GM12878 (cell line): ENCODE measurements around the gene GJB1. TPM values are rescaled to one million over a fixed set of nuclear protein-coding genes. Genes with fewer than 3 reads are reported as not detected.

Experiments used
- ATAC-seq: fragments of 200-7000 bp; cut with Tn5 transposase; 3 replicates; pipeline ENCODE4 v1.9.1; 2020; ENCODE audit warnings: mild to moderate bottlenecking, moderate library complexity
- BruUV-seq: library from RNA; stranded (reverse); fragments of 400-500 nt; replicated peaks from 2 replicates; lab custom pipeline; 2021; lab: Mats Ljungman, UMichigan
- CTCF ChIA-PET: fragments of 300-600 bp; sonication (Branson Sonifier 250); formaldehyde crosslinking; extraction: SDS; loops from one replicate; lab custom pipeline; 2021; ENCODE audit warnings: inconsistent platforms; lab: Yijun Ruan, JAX
- POLR2A ChIA-PET: fragments of 350-600 bp; formaldehyde crosslinking; extraction: SDS; loops from one replicate; lab custom pipeline; 2021; ENCODE audit warnings: inconsistent platforms; lab: Charles Lee
- RAD21 ChIA-PET: fragments of 300-600 bp; sonication (Branson Sonifier 250); formaldehyde crosslinking; loops from one replicate; lab custom pipeline; 2023; ENCODE audit warnings: antibody characterized with exemption; ENCODE audit not compliant: unreplicated experiment; lab: Charles Lee
- SMC1A ChIA-PET: fragments of 300-600 bp; sonication (Branson Sonifier 250); formaldehyde crosslinking; loops from one replicate; lab custom pipeline; 2023; ENCODE audit not compliant: unreplicated experiment, uncharacterized antibody; lab: Charles Lee
- DNase-seq: peaks from one replicate; pipeline ENCODE4 v3.0.0-alpha.2; 2011; ENCODE audit warnings: low read depth, low spot score
- FAIRE-seq: peaks from 3 replicates; lab custom pipeline; 2011; peaks lifted over from hg19 to GRCh38; lab: Jason Lieb, UNC
- H2AFZ ChIP-seq: 2 replicates; pipeline ENCODE4 v1.6.0; 2011; ENCODE audit warnings: low read depth, low read length, control low read depth; ENCODE audit not compliant: control insufficient read depth
- H3K27ac ChIP-seq: 2 replicates; pipeline ENCODE4 v1.5.1; 2011; ENCODE audit warnings: control low read depth; ENCODE audit not compliant: control insufficient read depth, insufficient read depth
- H3K27me3 ChIP-seq, 2 experiments: replicated peaks in 1 of 2; 2 replicates each; pipeline versions ENCODE4 v1.6.0 to v1.6.1; 2011; ENCODE audit warnings: low read length in 1 of 2; ENCODE audit not compliant: control insufficient read depth in 2 of 2, insufficient read depth in 2 of 2
- H3K36me3 ChIP-seq, 2 experiments: 2 replicates each; pipeline ENCODE4 v1.5.1; 2011; ENCODE audit warnings: low read length in 1 of 2; ENCODE audit not compliant: control insufficient read depth in 2 of 2, insufficient read depth in 2 of 2
- H3K4me1 ChIP-seq: 2 replicates; pipeline ENCODE4 v1.6.1; 2011; ENCODE audit warnings: mild to moderate bottlenecking, low read length, moderate library complexity, mixed read lengths; ENCODE audit not compliant: control insufficient read depth, insufficient read depth
- H3K4me2 ChIP-seq: 2 replicates; pipeline ENCODE4 v1.6.0; 2011; ENCODE audit warnings: control low read depth; ENCODE audit not compliant: control insufficient read depth, insufficient read depth
- H3K4me3 ChIP-seq: fragments of 200-600 bp; sonication (generic); 2 replicates; pipeline ENCODE4 v1.5.1; 2016
- H3K79me2 ChIP-seq: 2 replicates; pipeline ENCODE4 v1.6.0; 2011; ENCODE audit warnings: low read length; ENCODE audit not compliant: control insufficient read depth, insufficient read depth
- H3K9ac ChIP-seq: 2 replicates; pipeline ENCODE4 v1.8.0; 2011; ENCODE audit warnings: low read length, control low read depth, mixed read lengths; ENCODE audit not compliant: control insufficient read depth, insufficient read depth
- H3K9me3 ChIP-seq: replicated peaks from 3 replicates; pipeline ENCODE4 v1.5.1; 2011; ENCODE audit warnings: mild to moderate bottlenecking, low read length; ENCODE audit not compliant: control insufficient read depth, insufficient read depth
- H4K20me1 ChIP-seq: 2 replicates; pipeline ENCODE4 v1.6.0; 2011; ENCODE audit not compliant: control insufficient read depth, insufficient read depth
- BHLHE40 ChIP-seq, 2 experiments: fragments of 450-650 bp in 1 of 2; IDR thresholded peaks; 2 replicates each; pipeline ENCODE4 v1.6.1; 2011 to 2017; ENCODE audit warnings: low read depth in 2 of 2, borderline replicate concordance in 1 of 2, improper control_type of control experiment in 1 of 2, low read length in 1 of 2, mild to moderate bottlenecking in 1 of 2
- BRCA1 ChIP-seq: IDR thresholded peaks from 2 replicates; pipeline ENCODE4 v1.6.1; 2011; ENCODE audit warnings: low read depth, low read length, improper control_type of control experiment
- IKZF1 ChIP-seq: fragments of 450-650 bp; conservative IDR thresholded peaks from 2 replicates; pipeline ENCODE4 v1.6.1; 2017; ENCODE audit warnings: antibody characterized with exemption, mild to moderate bottlenecking
- MTA3 ChIP-seq: IDR thresholded peaks from 2 replicates; pipeline ENCODE4 v1.6.1; 2012; ENCODE audit warnings: low read length, inconsistent platforms, borderline replicate concordance
- NFYB ChIP-seq: IDR thresholded peaks from 2 replicates; pipeline ENCODE4 v1.6.1; 2011; ENCODE audit warnings: low read depth, mild to moderate bottlenecking, low read length, improper control_type of control experiment, moderate library complexity; ENCODE audit not compliant: insufficient read depth
- PAX5 ChIP-seq: IDR thresholded peaks from 2 replicates; pipeline ENCODE4 v1.6.1; 2011; ENCODE audit warnings: low read depth, low read length, borderline replicate concordance
- RAD51 ChIP-seq: fragments of 450-650 bp; IDR thresholded peaks from 2 replicates; pipeline ENCODE4 v1.6.1; 2016; ENCODE audit warnings: moderate library complexity, mild to moderate bottlenecking, inconsistent platforms
- SMARCA5 ChIP-seq: fragments of 450-650 bp; IDR thresholded peaks from 2 replicates; pipeline ENCODE4 v1.6.1; 2017; ENCODE audit warnings: mild to moderate bottlenecking
- SMC3 ChIP-seq: IDR thresholded peaks from 2 replicates; pipeline ENCODE4 v1.6.1; 2011; ENCODE audit warnings: low read length, improper control_type of control experiment, borderline replicate concordance
- STAT1 ChIP-seq: fragments of 450-650 bp; conservative IDR thresholded peaks from 2 replicates; pipeline ENCODE4 v1.6.1; 2014; ENCODE audit warnings: antibody characterized with exemption, mild to moderate bottlenecking
- ZNF384 ChIP-seq: IDR thresholded peaks from 2 replicates; pipeline ENCODE4 v1.6.1; 2012; ENCODE audit warnings: low read depth, mild to moderate bottlenecking, low read length, improper control_type of control experiment, borderline replicate concordance
- ZZZ3 ChIP-seq: IDR thresholded peaks from 2 replicates; pipeline ENCODE4 v1.6.1; 2011; ENCODE audit warnings: low read depth; ENCODE audit not compliant: control insufficient read depth, insufficient read length
- WGBS: methylation state at CpG from one replicate; pipeline ENCODE4 v1.1.6; 2016; ENCODE audit warnings: low lambda C conversion rate; ENCODE audit not compliant: insufficient replicate concordance, insufficient coverage; ENCODE audit errors: missing lambda C conversion rate; 5-methylcytosine and 5-hydroxymethylcytosine counted together
- in situ Hi-C: fragments of 300-500 bp; cut with MboI; formaldehyde crosslinking; loops from 9 replicates; pipeline ENCODE4 v1.14.3; 2018; ENCODE audit warnings: mixed read lengths
- intact Hi-C: fragments of 100-400 bp; cut with micrococcal nuclease; formaldehyde crosslinking; loops from one replicate; pipeline ENCODE4 v1.14.2; 2022; ENCODE audit not compliant: unreplicated experiment
- polyA plus RNA-seq, 11 experiments: library from polyadenylated mRNA; depleted of rRNA in 4 of 11; unstranded in 6 of 11; stranded (reverse) in 5 of 11; fragments of >200 nt; fragmentation: Nextera tagmentation in 4 of 11; fragmentation: Illumina TruSeq in 1 of 11; extraction: Ambion mirVana in 4 of 11; extraction: Trizol in 1 of 11; gene quantifications; 1 replicate in 1 of 11; 2 replicates in 10 of 11; pipeline versions ENCODE4 v1.2.1 to v1.2.3, GENCODE V29; 2011 to 2016; ENCODE audit warnings: inconsistent platforms in 2 of 11, missing spikeins in 2 of 11, low read depth in 1 of 11
- total RNA-seq, 4 experiments: library from RNA; depleted of rRNA in 3 of 4; stranded (reverse); fragments of >200 nt in 3 of 4; fragmentation: Illumina TruSeq in 1 of 4; extraction: Trizol in 1 of 4; gene quantifications; 2 replicates each; pipeline versions ENCODE4 v1.2.1 to v1.2.3, GENCODE V29; 2013 to 2021
- TF ChIP-seq, protein P1 (sequence below): IDR thresholded peaks from 2 replicates; pipeline ENCODE4 v1.6.1; 2012; ENCODE audit warnings: low read length, inconsistent platforms
- TF ChIP-seq, protein P2 (sequence below): fragments of 450-650 bp; IDR thresholded peaks from 2 replicates; pipeline ENCODE4 v1.6.1; 2017; ENCODE audit warnings: mild to moderate bottlenecking, low read depth, inconsistent platforms; ENCODE audit not compliant: poor library complexity, severe bottlenecking
- TF ChIP-seq, protein P3 (sequence below): IDR thresholded peaks from 2 replicates; pipeline ENCODE4 v1.6.1; 2011; ENCODE audit warnings: borderline replicate concordance, low read depth, mild to moderate bottlenecking, moderate library complexity, mixed read lengths, low read length; ENCODE audit not compliant: insufficient read depth; ENCODE audit errors: extremely low read length
- TF ChIP-seq, protein P4 (sequence below): IDR thresholded peaks from 2 replicates; pipeline ENCODE4 v1.6.1; 2011; ENCODE audit warnings: mild to moderate bottlenecking, low read depth, low read length, moderate library complexity; ENCODE audit not compliant: insufficient replicate concordance

Gene GJB1
- total and polyA plus RNA-seq, 10 of the 15 experiments (the other 5 are each of a cell fraction or from before 2014, with no cell fraction given): not detected

DNA sequence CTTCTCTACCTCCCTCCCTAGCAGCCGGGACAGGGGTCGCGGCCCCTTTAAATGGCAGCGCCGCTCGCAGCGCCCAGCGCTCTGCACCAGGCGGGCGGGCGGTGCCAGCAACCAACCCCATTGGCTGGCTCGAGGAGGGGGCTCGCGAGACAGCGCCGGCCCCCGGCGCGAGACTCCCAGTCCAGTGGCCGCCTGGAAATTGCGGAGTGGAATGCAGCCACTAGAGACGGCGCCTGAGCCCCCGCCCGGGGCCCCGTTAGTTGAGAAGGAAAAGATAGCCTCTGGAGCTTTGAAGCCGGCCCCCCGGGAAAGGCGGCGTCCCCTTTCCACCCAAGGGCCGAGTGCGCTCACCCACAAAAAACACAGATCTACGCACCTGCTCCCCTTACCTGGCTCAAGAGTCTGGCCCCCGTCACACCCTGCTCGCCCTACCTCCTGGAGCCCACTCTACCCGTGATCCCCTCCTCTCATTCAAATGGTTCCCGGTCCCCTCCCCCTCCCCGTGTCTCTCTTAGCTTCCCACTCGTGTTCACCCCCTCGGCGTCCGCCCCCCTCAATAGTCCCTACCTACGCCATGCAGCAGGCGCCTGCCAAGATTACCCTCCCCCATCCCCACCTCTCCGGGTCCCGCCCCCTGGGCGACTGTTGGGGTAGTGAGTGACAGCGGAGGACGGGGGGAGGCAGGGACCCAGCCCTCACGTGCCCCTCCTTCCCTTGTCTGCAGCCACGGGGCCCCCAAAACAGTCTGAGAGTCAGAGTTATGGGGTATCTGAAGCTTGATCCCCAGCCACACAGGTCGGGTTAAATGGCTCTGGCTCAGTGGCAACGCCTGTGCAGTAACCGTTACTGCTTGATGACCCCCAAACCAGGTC, 31.3 kb downstream of the GJB1 start, which contains the start of gene ZMYM3:
Gene ZMYM3, minus strand, starts transcription at position 49 of the 872 bp plus-strand sequence. CDS start 885 bp downstream, outside the sequence.
- ATAC-seq: peak; percentile 93
- CTCF ChIA-PET: interaction anchor here (0.6 to 1.7 kb wide), 6 partner anchors 12 to 278 kb away, joined by 3 to 11 read pairs (median 3); partner anchors contain the start of genes NONO and TAF1
- no peaks in the 10 kb centered on the region for H3K27me3 ChIP-seq
- peaks cover 6% of the 10 kb centered on the region; the same call in 1 of the 2 replicates for H3K4me1 ChIP-seq
- in situ Hi-C loops (no loop called here), intact Hi-C loops (loop anchor here (1.0 to 5.0 kb wide), 3 partner anchors 29 to 72 kb away; partner anchors contain the start of gene NONO)
- peak within 1 kb of the TSS; percentile 89 for H3K4me3 ChIP-seq
- peak within 1 kb of the TSS; percentile 80 for H2AFZ ChIP-seq
- H4K20me1 ChIP-seq: no peaks in the 10 kb centered on the region
- peak within 1 kb of the TSS; percentile 64 for H3K9ac ChIP-seq
- no peaks in the 10 kb centered on the region for H3K9me3 ChIP-seq
- peaks cover 13% of the 10 kb centered on the region for H3K79me2 ChIP-seq
- POLR2A ChIA-PET: interaction anchor here (0.6 to 2.4 kb wide), 9 partner anchors 9 to 375 kb away, joined by 3 to 18 read pairs (median 4); partner anchors contain the start of gene NONO
- RAD21 ChIA-PET: interaction anchor here (0.6 to 1.7 kb wide), 4 partner anchors 29 to 124 kb away, joined by 3 to 6 read pairs (median 4); partner anchors contain the start of genes NONO and TAF1
- DNase-seq: peak; percentile 24
- H3K36me3 ChIP-seq: peaks cover 0 to 5% of the 10 kb centered on the region in 2 experiments; a peak in 1 of 4 replicates
- no TSS peak for BruUV-seq
- SMC1A ChIA-PET: interaction anchor here (1.0 to 1.2 kb wide), 2 partner anchors 29 to 112 kb away, joined by 3 to 8 read pairs; partner anchors contain the start of genes NONO and TAF1
- peak within 1 kb of the TSS; percentile 72 for H3K27ac ChIP-seq
- peak within 1 kb of the TSS; percentile 74 for H3K4me2 ChIP-seq
- 34% methylated on average over 41 of the region's 54 CpGs for WGBS
- FAIRE-seq: no peak
- TF ChIP-seq STAT1 (no peak), BRCA1 (peak; percentile 86), NFYB (peak; percentile 61; the same call in 1 of the 2 replicates), BHLHE40 (IDR thresholded peaks at IDR 0.05; ENCODE audit: borderline replicate concordance in 1 of 2, low read depth in 2 of 2, low read length in 1 of 2) (peak; percentile 89 to 95), SMARCA5 (no peak), ZNF384 (no peak), ZZZ3 (no peak), PAX5 (no peak), SMC3 (no peak), IKZF1 (0 out of 2 replicates have a peak, but pooled peaks have one; percentile 28), MTA3 (no peak), RAD51 (peak; percentile 55; the same call in 1 of the 2 replicates)
- TF ChIP-seq, protein P1, sequence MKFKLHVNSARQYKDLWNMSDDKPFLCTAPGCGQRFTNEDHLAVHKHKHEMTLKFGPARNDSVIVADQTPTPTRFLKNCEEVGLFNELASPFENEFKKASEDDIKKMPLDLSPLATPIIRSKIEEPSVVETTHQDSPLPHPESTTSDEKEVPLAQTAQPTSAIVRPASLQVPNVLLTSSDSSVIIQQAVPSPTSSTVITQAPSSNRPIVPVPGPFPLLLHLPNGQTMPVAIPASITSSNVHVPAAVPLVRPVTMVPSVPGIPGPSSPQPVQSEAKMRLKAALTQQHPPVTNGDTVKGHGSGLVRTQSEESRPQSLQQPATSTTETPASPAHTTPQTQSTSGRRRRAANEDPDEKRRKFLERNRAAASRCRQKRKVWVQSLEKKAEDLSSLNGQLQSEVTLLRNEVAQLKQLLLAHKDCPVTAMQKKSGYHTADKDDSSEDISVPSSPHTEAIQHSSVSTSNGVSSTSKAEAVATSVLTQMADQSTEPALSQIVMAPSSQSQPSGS: no peak
- TF ChIP-seq, protein P2, sequence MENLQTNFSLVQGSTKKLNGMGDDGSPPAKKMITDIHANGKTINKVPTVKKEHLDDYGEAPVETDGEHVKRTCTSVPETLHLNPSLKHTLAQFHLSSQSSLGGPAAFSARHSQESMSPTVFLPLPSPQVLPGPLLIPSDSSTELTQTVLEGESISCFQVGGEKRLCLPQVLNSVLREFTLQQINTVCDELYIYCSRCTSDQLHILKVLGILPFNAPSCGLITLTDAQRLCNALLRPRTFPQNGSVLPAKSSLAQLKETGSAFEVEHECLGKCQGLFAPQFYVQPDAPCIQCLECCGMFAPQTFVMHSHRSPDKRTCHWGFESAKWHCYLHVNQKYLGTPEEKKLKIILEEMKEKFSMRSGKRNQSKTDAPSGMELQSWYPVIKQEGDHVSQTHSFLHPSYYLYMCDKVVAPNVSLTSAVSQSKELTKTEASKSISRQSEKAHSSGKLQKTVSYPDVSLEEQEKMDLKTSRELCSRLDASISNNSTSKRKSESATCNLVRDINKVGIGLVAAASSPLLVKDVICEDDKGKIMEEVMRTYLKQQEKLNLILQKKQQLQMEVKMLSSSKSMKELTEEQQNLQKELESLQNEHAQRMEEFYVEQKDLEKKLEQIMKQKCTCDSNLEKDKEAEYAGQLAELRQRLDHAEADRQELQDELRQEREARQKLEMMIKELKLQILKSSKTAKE: peak; percentile 2
- TF ChIP-seq, protein P3, sequence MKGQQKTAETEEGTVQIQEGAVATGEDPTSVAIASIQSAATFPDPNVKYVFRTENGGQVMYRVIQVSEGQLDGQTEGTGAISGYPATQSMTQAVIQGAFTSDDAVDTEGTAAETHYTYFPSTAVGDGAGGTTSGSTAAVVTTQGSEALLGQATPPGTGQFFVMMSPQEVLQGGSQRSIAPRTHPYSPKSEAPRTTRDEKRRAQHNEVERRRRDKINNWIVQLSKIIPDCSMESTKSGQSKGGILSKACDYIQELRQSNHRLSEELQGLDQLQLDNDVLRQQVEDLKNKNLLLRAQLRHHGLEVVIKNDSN: peak; percentile 36
- TF ChIP-seq, protein P4, sequence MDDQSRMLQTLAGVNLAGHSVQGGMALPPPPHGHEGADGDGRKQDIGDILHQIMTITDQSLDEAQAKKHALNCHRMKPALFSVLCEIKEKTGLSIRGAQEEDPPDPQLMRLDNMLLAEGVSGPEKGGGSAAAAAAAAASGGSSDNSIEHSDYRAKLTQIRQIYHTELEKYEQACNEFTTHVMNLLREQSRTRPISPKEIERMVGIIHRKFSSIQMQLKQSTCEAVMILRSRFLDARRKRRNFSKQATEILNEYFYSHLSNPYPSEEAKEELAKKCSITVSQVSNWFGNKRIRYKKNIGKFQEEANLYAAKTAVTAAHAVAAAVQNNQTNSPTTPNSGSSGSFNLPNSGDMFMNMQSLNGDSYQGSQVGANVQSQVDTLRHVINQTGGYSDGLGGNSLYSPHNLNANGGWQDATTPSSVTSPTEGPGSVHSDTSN: peak; percentile 89
